ENCODE measurements around the gene STAT3. TPM values are rescaled to one million over a fixed set of nuclear protein-coding genes. Genes with fewer than 3 reads are reported as not detected.

Gene STAT3
- total and polyA plus RNA-seq, 9 of the 15 experiments (the other 6 are each of a cell fraction or from before 2014, with no cell fraction given) = 90.0 to 179 (median 114) TPM

DNA sequence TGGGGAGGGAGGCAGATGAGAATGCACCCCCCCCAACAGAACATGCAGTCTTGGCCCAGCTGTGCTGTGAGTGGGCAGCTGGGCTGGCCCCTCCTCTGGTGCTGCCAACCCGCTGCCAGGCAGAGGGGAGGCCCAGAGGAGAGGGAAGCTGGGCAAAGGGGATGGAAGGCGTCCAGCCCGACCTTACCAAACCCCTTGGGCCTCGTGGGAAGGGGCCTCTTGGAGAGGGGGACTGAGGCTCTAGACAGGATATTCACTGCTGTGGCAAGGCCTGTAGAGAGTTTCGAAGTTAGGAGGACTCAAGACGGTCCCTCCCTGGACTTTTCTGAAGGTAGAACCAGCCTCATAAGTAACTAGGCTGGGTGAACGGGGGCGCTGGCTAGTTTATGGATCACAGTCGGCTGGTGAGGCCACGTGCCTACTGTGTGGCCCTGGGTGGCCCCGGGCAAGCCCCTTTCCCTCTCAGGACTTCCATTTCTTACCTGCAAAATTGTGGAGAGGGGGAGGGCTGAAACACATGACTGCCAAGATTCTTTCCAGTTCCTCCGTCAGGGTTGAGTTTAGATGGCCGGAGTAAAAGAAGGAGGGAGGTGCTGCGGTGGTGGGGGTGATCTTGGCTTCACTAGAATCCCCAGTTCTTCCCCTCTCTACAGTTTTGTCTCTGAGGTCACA is 100.8 kb downstream of the STAT3 start (continued):
- TF ChIP-seq, protein P1, sequence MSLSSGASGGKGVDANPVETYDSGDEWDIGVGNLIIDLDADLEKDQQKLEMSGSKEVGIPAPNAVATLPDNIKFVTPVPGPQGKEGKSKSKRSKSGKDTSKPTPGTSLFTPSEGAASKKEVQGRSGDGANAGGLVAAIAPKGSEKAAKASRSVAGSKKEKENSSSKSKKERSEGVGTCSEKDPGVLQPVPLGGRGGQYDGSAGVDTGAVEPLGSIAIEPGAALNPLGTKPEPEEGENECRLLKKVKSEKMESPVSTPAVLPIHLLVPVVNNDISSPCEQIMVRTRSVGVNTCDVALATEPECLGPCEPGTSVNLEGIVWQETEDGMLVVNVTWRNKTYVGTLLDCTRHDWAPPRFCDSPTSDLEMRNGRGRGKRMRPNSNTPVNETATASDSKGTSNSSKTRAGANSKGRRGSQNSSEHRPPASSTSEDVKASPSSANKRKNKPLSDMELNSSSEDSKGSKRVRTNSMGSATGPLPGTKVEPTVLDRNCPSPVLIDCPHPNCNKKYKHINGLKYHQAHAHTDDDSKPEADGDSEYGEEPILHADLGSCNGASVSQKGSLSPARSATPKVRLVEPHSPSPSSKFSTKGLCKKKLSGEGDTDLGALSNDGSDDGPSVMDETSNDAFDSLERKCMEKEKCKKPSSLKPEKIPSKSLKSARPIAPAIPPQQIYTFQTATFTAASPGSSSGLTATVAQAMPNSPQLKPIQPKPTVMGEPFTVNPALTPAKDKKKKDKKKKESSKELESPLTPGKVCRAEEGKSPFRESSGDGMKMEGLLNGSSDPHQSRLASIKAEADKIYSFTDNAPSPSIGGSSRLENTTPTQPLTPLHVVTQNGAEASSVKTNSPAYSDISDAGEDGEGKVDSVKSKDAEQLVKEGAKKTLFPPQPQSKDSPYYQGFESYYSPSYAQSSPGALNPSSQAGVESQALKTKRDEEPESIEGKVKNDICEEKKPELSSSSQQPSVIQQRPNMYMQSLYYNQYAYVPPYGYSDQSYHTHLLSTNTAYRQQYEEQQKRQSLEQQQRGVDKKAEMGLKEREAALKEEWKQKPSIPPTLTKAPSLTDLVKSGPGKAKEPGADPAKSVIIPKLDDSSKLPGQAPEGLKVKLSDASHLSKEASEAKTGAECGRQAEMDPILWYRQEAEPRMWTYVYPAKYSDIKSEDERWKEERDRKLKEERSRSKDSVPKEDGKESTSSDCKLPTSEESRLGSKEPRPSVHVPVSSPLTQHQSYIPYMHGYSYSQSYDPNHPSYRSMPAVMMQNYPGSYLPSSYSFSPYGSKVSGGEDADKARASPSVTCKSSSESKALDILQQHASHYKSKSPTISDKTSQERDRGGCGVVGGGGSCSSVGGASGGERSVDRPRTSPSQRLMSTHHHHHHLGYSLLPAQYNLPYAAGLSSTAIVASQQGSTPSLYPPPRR (CRISPR knock-in tag; IDR thresholded peaks at IDR 0.05; ENCODE audit: borderline replicate concordance) = no peak
- TF ChIP-seq, protein P2, sequence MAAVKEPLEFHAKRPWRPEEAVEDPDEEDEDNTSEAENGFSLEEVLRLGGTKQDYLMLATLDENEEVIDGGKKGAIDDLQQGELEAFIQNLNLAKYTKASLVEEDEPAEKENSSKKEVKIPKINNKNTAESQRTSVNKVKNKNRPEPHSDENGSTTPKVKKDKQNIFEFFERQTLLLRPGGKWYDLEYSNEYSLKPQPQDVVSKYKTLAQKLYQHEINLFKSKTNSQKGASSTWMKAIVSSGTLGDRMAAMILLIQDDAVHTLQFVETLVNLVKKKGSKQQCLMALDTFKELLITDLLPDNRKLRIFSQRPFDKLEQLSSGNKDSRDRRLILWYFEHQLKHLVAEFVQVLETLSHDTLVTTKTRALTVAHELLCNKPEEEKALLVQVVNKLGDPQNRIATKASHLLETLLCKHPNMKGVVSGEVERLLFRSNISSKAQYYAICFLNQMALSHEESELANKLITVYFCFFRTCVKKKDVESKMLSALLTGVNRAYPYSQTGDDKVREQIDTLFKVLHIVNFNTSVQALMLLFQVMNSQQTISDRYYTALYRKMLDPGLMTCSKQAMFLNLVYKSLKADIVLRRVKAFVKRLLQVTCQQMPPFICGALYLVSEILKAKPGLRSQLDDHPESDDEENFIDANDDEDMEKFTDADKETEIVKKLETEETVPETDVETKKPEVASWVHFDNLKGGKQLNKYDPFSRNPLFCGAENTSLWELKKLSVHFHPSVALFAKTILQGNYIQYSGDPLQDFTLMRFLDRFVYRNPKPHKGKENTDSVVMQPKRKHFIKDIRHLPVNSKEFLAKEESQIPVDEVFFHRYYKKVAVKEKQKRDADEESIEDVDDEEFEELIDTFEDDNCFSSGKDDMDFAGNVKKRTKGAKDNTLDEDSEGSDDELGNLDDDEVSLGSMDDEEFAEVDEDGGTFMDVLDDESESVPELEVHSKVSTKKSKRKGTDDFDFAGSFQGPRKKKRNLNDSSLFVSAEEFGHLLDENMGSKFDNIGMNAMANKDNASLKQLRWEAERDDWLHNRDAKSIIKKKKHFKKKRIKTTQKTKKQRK (IDR thresholded peaks at IDR 0.05; ENCODE audit: borderline replicate concordance, low read depth, low read length) = no peak
- TF ChIP-seq MXI1 (IDR thresholded peaks at IDR 0.05; ENCODE audit: low read depth, low read length) (no peak), KHSRP (IDR thresholded peaks at IDR 0.05) (no peak), HMBOX1 (IDR thresholded peaks at IDR 0.05) (peak; percentile 56; the same call in 1 of the 2 replicates), HNRNPLL (IDR thresholded peaks at IDR 0.05; ENCODE audit: low read depth, low read length, poor library complexity, severe bottlenecking) (no peak), CREB3 (tag; conservative IDR thresholded peaks at IDR 0.05; ENCODE audit: low read depth) (peak; percentile 67), MTA1 (IDR thresholded peaks at IDR 0.05; ENCODE audit: borderline replicate concordance) (no peak), GTF2A2 (tag; IDR thresholded peaks at IDR 0.05) (no peak), MNT (conservative IDR thresholded peaks at IDR 0.05) (peak; percentile 14 to 49; a peak in 2 of 4 replicates), CLOCK (CRISPR knock-in tag; IDR thresholded peaks at IDR 0.05; ENCODE audit: borderline replicate concordance) (no peak)
